Cardiac fibroblast (primary cell): ENCODE data around the gene CDYL.

Experiments
- DNase-seq, 2 donors: peaks; one replicate each; pipeline versions ENCODE4 v3.0.0 to v3.0.0-alpha.2; 2010; ENCODE audit warnings: low read depth in 2 of 2
- H3K4me3 ChIP-seq, 2 donors: replicated peaks in 1 of 2; 1 replicate in 1 of 2; 2 replicates in 1 of 2; pipeline ENCODE4 v1.5.1; 2011; ENCODE audit warnings: low read depth in 2 of 2, low read length in 2 of 2, mild to moderate bottlenecking in 2 of 2, moderate library complexity in 1 of 2
- TF ChIP-seq, protein P1 (sequence below): IDR thresholded peaks from one replicate; pipeline ENCODE4 v1.5.1; 2011; ENCODE audit warnings: low read depth, mild to moderate bottlenecking, low read length, inconsistent platforms

CDYL gene

DNA sequence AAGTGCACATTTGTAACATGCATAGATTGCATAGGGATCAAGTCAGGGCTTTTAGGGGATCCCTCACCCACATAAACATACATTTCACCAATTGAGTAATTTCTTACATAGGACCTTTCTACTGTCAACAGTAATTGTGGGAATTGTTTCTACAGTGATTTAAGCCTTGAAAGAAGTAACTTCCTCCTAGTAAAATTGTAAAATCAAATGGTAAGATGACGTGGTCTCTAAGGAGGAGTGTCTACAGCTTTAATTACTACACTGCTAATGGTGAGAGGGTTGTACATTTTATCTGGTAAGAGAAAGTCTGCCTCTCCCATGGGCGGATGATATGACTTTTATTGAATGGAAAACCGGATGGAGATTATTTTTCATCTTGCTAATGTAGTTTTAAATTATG, 129.6 kb downstream of the CDYL start:
- no peak overlapping the region for H3K4me3 ChIP-seq
- no peak for DNase-seq
- TF ChIP-seq, protein P1, sequence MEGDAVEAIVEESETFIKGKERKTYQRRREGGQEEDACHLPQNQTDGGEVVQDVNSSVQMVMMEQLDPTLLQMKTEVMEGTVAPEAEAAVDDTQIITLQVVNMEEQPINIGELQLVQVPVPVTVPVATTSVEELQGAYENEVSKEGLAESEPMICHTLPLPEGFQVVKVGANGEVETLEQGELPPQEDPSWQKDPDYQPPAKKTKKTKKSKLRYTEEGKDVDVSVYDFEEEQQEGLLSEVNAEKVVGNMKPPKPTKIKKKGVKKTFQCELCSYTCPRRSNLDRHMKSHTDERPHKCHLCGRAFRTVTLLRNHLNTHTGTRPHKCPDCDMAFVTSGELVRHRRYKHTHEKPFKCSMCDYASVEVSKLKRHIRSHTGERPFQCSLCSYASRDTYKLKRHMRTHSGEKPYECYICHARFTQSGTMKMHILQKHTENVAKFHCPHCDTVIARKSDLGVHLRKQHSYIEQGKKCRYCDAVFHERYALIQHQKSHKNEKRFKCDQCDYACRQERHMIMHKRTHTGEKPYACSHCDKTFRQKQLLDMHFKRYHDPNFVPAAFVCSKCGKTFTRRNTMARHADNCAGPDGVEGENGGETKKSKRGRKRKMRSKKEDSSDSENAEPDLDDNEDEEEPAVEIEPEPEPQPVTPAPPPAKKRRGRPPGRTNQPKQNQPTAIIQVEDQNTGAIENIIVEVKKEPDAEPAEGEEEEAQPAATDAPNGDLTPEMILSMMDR: no peak

DNA sequence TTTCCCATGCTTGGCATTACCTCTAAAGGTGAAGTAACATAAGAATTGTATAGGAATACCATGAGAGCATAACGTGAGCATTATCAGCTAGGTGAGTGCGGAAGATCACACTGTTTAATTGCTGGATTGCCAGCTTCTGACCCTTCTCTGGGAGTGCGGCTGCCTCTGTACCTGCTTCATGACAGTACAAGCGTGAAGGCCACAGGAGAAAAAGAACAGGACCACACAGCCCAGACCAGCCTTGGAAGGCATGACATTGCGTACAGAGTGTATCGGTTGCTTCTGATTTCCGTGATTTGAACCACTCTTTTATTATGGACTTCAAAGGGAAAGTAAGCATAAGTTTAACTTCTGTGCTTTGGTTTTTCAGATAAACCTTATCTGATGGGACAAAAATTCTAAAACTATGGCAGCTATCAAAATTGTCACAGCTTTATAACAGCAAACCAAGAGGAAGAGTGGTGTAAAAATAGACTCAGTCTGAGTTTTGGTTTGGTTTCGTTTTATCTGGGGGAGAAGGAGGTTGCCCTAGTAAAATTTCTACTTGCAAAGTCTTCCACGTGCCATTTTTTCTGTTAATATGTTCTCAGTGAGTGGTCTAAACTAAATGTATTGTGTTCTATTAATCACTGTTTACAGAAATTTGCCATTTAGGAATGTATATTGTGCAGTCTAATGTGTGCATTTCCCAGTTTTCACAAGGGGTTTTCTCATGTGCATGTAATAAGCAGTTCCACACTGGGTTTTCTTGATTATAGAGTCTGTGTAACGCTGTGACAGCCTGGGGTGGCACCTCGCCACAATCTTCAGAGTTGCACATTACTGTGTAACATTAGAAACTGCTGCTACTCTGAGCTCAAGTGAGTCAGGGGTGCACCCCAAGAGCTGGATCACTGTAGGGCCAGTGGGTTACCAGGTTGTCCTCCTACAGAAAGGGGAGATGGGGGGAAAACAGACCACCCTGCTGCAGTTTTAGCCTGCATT, 130.4 kb downstream of the CDYL start:
- no peak for DNase-seq
- H3K4me3 ChIP-seq: no peak overlapping the region
- TF ChIP-seq, protein P1: no peak

DNA sequence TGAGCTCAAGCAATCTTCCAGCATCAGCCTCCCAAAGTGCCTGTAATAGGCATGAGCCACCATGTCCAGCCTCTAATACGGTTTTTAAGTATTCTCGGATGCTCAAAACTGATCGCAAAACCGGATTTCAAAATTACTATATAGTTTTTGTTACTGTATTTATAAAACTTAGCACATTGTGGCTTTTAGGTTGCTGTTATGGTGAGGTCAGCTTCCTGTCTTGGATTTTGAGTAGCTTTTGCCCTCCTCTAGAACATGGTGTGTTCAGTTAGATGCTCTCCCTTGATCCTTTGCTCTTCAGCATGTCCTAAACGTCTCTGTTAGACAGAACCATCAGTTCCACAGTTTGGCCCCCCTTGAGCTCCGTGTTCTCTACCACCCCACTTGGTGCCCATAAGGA, 131.4 kb downstream of the CDYL start:
- no peak overlapping the region for H3K4me3 ChIP-seq
- TF ChIP-seq, protein P1: no peak
- DNase-seq: no peak

DNA sequence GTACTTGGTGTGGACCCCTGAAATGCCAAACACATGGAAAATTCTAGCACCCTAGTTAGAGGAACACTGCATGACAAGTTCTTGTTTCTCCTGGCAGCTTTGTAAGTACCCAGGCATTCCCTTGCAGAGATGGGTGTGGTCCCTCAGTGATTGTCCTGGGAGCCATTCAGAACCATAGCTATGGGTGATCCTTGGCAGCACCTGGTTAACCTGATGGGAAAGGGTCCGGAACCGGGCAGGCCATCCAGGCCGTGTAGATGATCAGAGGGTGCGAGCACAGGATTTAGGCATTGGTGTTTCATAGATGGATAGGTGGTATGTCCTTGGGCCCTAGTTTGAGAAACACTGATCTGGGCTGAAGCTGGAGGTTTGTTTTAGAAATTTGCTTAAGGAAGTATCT, 131.9 kb downstream of the CDYL start:
- DNase-seq: no peak
- TF ChIP-seq, protein P1: no peak
- H3K4me3 ChIP-seq: no peak overlapping the region

DNA sequence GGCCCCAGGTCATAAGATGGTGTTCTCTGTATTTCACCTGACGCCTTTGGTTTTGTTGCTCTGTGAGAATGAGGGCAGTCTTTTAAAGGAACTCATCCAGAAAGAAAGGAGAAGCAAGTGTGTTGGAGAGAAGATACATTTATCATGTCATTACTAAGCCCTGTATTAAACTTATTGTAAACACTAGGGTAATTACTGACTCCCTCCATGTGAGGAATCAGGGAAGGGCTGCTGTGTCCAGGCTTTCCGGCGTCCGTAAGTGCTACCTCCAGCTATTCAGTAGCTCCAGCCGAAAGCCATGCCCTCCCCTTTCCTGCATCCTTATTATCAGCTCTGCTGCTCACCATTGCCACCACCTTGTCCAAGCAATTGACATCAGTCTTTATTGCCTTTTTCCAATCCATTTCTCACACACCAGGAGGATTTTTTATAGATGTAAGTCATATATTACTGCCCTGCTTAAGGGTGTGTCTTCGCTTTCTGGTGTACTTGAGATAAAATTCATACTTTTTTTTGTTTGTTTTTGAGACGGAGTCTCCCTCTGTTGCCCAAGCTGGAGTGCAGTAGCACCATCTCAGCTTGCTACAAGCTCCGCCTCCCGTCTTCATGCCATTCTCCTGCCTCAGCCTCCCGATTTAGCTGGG, 133.0 kb downstream of the CDYL start:
- DNase-seq: no peak
- no peak overlapping the region for H3K4me3 ChIP-seq
- TF ChIP-seq, protein P1: no peak

DNA sequence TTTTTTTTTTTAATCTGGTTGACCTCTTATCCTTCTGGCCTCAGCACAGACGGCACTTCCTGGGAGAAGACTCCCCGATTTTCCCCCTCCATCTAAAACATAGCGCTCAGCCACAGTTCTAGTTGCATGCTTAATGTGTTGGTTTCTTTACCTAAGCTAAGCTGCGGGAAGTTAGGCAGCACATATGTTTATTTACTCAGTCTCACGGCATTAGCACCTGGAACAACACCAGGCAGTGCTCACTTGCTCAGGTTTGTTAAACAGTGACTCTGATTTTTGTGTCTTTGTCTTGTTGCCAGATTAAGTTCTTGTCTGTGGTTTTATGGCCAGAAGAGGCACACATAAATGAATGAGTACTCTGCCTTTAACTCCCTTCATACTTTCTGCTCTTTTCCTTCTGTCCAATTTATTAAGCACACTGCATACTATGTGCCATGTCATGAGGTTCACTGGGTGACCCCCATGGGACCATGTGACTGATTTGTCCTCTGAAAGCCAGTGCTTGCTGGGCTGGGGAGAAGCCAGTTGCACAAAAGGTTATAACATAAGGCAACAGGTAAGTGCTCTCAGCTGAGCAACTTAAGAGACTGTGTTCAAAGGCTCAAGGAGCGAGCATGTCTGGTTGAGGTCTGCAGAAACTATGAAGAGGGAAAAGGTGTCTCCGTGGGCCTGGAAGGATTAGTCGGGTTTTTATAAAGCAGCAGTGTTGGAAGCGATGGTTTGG, 134.0 kb downstream of the CDYL start:
- DNase-seq: no peak
- H3K4me3 ChIP-seq: no peak overlapping the region
- TF ChIP-seq, protein P1: no peak
